GM19043 (cell line): ENCODE results near the gene ALDH4A1.
"Not testable (repeated sequence)": the region's sequence is repeated elsewhere in the genome, so short reads cannot be mapped to it uniquely, and the experiment has no call there.

Source experiments
- ATAC-seq: cut with Tn5 transposase; IDR thresholded peaks from one replicate; pipeline ENCODE4 v1.9.1; 2021; ENCODE audit warnings: low read depth; ENCODE audit not compliant: unreplicated experiment

ALDH4A1 gene

DNA sequence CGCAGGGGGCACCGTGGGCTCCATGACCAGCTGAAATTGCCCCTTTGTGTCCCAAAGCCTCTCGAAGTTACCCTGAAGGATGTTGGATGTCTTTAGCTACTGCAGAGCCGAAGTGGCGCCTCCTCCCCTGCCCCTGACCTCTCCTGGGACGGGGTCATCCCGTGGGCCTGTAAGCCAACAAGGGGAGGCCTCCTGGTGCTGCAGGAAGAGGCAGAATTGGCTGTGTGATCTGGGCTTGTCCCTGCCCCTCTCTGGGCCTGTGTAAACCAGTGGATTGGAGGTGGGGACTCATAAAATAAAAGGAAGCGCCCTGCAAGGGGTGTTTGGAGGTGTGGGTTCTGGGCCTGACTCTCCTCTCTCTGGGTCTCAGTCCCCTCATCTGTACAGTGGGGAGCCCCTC is 40.8 kb downstream of the ALDH4A1 start:
- no peak for ATAC-seq

DNA sequence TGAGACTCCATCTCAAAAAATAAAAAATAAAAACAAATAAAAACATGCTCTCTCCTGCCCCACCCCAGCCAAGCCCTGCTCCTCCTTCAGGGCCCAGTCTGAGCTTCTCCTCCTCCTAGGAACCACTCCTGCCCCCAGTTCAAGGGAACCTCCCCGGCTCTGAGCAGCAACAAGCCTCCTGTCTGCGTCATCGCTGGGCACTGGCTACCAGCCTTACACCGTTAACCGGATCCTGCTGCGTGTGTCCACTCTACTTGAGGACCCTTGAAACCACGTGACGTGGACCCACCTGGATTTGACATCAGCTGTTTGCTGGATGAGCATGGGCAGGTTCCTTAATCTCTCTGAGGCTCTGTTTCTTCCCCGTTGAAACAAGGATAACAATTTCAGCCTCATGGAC is 41.3 kb downstream of the ALDH4A1 start:
- ATAC-seq, result no peak

GRCh38 chr1:18859560-18859959 is 42.8 kb downstream of the ALDH4A1 start, which contains the start of gene TAS1R2:
TSS of gene TAS1R2 (minus strand) at chr1:18859660. CDS start at chr1:18859660, 0 bp downstream.
- ATAC-seq, result no peak

- no peak for ATAC-seq
Observed at GRCh38 chr1:18858070-18858688, 44.2 kb downstream of the ALDH4A1 start.

GRCh38 chr1:18856435-18856834 is 45.9 kb downstream of the ALDH4A1 start:
- no peak for ATAC-seq

GRCh38 chr1:18855573-18855972 is 46.8 kb downstream of the ALDH4A1 start:
- ATAC-seq, result no peak

GRCh38 chr1:18854331-18855025 is 47.9 kb downstream of the ALDH4A1 start:
- no peak for ATAC-seq

- ATAC-seq, result no peak
Observed at GRCh38 chr1:18852501-18852900, 49.9 kb downstream of the ALDH4A1 start.

GRCh38 chr1:18849261-18849711 is 53.1 kb downstream of the ALDH4A1 start:
- no peak for ATAC-seq

DNA sequence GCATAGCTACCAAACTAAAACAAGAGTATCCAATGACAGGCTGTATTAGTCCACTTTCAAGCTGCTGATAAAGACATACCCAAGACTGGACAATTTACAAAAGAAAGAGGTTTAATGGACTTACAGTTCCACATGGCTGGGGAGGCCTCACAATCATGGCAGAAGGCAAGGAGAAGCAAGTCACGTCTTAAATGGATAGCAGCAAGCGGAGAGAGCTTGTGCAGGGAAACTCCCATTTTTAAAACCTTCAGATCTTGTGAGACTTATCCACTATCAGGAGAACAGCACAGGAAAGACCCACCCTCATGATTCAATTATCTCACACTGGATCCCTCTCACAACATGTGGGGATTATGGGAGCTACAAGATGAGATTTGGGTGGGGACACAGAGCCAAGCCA is 54.6 kb downstream of the ALDH4A1 start:
- ATAC-seq, result not testable (repeated sequence)

GRCh38 chr1:18840145-18840544 is 62.2 kb downstream of the ALDH4A1 start:
- ATAC-seq, result no peak

- no peak for ATAC-seq
Observed at GRCh38 chr1:18836654-18837053, 65.7 kb downstream of the ALDH4A1 start.

DNA sequence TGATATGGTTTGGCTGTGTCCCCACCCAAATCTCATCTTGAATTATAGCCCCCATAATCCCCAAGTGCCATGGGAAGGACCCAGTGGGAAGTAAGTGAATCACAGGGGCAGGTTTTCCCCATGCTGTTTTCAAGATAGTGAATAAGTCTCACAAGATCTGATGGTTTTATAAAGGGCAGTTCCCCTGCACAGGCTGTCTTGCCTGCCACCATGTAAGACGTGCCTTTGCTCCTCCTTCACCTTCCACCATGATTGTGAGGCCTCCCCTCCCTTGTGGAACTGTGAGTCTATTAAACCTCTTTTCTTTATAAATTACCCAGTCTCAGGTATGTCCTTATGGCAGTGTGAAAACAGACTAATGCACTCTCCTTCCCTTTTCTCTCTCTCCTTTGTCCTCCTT is 70.0 kb downstream of the ALDH4A1 start:
- not testable (repeated sequence) for ATAC-seq

GRCh38 chr1:18831656-18832055 is 70.7 kb downstream of the ALDH4A1 start:
- no peak for ATAC-seq

- ATAC-seq, result no peak
Observed at GRCh38 chr1:18830596-18830995, 71.8 kb downstream of the ALDH4A1 start.

- no peak for ATAC-seq
Observed at GRCh38 chr1:18829671-18830070, 72.7 kb downstream of the ALDH4A1 start.

DNA sequence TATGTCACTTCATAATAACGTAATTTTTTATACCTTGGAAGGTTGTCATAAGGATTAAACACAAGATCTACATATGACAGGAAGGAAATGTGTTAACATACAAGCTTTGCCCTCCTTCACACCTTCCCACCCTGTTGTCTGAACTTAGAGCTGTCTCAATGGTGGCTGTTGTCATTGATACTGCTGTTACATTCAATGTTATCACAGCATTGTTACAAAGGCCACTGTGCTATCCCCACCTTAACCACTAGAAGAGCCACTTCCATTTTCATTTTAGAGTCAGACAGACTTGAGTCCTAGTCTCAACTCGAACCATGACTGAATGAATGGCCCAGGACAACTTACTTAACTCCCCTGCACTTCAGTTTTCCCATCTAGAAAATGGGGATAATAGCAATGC is 74.1 kb downstream of the ALDH4A1 start:
- ATAC-seq, result no peak

- ATAC-seq, result no peak
Observed at GRCh38 chr1:18823438-18823837, 78.9 kb downstream of the ALDH4A1 start.
